Subcutaneous adipose tissue (tissue), 4 donors: Measurements from ENCODE around the gene CCNYL1. TPM values are rescaled to one million over a fixed set of nuclear protein-coding genes. Genes with fewer than 3 reads are reported as not detected.

Experiments
- total RNA-seq, 4 donors: library from RNA; depleted of rRNA; stranded (reverse); fragments of >200 nt; gene quantifications; one replicate each; pipeline ENCODE4 v1.1.0, GENCODE V29; 2016
- TF ChIP-seq, protein P1 (sequence below): fragments of 450-650 bp; IDR thresholded peaks from one replicate; pipeline ENCODE4 v1.5.1; 2016; ENCODE audit warnings: low read depth, mild to moderate bottlenecking, control low read depth, antibody characterized with exemption, moderate library complexity

The CCNYL1 gene
- total RNA-seq, 4 donors from 2014 or later = 17.0 to 26.4 (median 20.8) TPM

DNA sequence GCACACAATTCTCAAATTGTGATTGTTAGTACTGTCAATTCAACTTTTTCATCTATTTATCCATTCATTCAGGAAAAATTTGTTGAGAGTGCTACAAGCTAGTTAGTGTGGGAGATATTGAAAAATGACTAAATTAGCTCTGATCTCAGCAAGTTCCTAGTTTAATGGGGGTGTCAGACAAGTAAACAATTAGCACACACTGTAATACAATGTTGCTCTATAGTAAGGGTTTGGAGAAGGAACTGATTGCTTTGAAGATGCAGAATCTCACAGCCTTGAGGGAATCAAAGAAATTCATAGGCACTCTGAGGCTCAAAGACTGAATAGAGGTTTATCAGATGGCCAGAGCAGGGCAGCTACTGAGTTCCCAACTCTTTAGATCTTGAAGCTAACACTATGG is 6.8 kb upstream of the CCNYL1 start:
- TF ChIP-seq, protein P1, sequence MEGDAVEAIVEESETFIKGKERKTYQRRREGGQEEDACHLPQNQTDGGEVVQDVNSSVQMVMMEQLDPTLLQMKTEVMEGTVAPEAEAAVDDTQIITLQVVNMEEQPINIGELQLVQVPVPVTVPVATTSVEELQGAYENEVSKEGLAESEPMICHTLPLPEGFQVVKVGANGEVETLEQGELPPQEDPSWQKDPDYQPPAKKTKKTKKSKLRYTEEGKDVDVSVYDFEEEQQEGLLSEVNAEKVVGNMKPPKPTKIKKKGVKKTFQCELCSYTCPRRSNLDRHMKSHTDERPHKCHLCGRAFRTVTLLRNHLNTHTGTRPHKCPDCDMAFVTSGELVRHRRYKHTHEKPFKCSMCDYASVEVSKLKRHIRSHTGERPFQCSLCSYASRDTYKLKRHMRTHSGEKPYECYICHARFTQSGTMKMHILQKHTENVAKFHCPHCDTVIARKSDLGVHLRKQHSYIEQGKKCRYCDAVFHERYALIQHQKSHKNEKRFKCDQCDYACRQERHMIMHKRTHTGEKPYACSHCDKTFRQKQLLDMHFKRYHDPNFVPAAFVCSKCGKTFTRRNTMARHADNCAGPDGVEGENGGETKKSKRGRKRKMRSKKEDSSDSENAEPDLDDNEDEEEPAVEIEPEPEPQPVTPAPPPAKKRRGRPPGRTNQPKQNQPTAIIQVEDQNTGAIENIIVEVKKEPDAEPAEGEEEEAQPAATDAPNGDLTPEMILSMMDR = no peak

DNA sequence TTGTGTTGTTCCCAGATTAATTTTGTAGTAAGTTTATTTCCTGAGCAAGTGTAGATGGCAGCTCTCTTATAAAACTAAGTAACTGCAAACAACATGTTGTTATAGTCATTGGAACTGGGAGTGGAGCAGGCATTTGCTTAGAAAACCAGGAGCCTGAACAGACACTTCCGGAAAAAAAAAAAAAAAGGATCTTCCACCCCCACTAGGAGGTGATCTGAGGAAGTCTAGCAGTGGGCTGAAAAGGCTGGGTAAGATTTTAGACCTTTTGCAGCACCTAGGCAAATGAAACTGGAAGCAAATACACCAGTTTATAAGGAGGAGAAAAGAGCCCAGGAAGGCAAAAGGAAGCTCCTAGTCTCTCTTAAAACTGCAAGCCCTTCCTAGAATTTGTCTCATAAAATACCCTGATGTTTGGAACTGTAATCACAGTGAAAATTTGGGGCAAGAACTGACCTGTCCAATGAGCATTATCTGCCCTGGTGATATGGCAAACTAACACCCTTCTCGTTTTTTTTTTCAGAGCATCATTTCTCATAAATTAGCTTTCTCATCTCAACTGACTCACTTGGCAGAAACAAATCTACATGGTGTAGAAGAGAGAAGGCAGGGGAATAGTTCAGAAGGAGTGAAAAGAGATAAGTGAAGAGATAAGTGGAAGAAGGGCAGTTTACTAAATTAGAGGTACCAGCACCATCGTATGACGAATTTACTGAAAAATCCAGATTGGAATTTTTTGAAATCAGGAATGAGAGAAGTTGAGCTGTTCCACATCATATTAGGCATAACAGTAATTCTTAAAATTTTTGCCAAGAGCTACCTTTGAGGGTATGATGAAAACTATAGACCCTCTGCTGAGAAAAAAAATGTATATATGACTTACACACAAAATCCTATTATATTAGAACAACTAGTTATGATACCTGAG is 4.2 kb upstream of the CCNYL1 start:
- TF ChIP-seq, protein P1 = no peak

DNA sequence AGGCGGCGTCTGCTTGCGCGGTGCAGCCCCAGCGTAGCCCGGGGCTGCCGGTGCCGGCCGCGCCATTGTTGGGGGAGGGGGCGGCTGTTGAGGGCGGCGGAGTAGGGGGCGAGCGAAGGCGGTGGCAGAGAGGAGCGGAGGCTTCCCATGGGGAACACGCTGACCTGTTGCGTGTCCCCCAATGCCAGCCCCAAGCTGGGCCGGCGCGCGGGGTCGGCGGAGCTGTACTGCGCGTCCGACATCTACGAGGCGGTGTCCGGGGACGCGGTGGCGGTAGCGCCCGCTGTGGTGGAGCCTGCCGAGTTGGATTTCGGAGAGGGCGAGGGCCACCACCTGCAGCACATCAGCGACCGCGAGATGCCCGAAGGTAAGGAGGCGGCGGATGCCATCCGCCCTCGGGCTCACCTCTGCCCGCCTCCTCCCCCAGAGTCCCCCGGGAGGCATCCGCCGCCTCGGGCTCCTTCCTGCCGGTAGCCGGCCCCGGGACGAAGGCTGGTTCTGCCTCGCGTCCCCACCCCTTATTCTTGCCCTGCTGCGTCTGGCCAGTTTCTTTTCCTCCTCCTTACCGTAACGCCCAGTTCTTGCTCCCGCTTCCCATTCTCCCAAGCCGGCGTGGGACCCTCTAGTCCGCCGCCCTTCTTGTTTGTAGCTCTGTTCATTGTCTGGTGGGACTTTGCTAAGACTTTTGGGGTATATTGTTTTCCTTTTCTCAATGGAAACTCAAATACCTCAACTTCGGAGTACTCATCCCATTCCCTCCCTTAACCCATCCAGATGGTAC is 500 bp downstream of the CCNYL1 start:
- TF ChIP-seq, protein P1 = no peak

DNA sequence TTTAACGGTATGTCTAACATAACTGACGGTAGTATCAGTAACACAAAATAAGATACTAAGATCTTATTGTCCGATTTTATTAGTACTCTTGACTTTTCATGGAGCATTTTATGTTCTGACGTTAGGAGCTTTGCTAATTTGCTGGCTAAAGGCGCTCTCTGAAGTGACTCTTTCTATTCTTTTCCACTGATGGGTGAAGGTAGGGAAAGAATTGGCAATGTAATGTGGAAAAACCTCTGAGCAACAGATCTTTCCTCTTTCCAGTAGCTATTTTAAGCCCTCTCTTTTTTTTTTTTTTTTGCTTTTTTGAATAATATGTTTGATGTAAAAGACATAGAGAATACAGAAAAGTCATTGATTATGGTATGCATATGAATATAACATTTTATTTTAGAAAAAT is 4.6 kb downstream of the CCNYL1 start:
- TF ChIP-seq, protein P1 = no peak

DNA sequence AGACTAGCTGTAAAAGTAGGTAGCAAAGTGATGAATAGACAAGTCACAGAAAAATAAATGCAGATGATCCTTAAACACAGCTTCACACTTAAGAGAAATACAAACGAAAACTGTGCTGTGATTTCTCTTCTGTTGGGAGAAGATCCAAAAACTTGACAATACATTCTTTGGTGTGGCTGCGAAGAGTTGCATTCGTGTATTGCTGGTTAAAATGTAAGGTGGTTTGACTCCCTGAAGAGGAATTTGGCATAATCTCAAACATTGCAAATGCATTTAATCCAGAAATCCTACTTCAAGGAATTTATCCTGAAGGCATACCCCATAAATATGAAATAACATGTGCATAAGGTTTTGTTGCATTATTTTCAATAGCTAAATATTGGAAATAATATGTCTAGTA is 7.1 kb downstream of the CCNYL1 start:
- TF ChIP-seq, protein P1 = no peak

DNA sequence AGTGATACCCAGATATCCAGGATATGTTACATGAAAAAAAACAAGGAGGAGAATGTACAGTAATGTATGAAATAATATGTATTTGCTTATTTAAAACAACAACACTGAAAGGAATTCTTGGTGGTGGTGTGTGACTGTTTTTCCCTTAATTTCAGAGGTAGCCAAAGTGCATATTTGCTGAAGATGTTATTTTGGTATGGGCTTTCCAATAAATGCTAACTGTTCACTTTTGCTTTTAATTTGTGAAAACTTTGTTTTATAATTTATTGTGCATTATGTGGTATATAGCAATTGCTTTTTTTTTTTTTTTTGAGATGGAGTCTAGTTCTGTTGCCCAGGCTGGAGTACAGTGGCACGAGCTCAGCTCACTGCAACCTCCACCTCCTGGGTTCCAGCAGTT is 7.6 kb downstream of the CCNYL1 start:
- TF ChIP-seq, protein P1 = no peak
